HK-2 (cell line): ENCODE data around the gene PKNOX2.

Source experiments
- DNase-seq: peaks from one replicate; pipeline ENCODE4 v3.0.0-alpha.2; 2018; ENCODE audit not compliant: unreplicated experiment

Gene PKNOX2

GRCh38 chr11:125164422-125165110, at the start of gene PKNOX2:
Gene PKNOX2 (plus strand): TSS chr11:125164751. CDS start chr11:125351306, 186,555 bp downstream.
- DNase-seq = peak; percentile 55

- no peak for DNase-seq
Observed at GRCh38 chr11:125117429-125117828, 47.1 kb upstream of the PKNOX2 start.

- no peak for DNase-seq
Observed at GRCh38 chr11:125123194-125123946, 41.2 kb upstream of the PKNOX2 start.

GRCh38 chr11:125123947-125124617, 40.5 kb upstream of the PKNOX2 start:
- peak; percentile 19 for DNase-seq

GRCh38 chr11:125124618-125124992, 39.9 kb upstream of the PKNOX2 start:
- DNase-seq = no peak

GRCh38 chr11:125128450-125128849, 36.1 kb upstream of the PKNOX2 start:
- DNase-seq = no peak

GRCh38 chr11:125129316-125129993, 35.1 kb upstream of the PKNOX2 start:
- no peak for DNase-seq

GRCh38 chr11:125132071-125132470, 32.5 kb upstream of the PKNOX2 start:
- DNase-seq = no peak

- DNase-seq = no peak
Observed at GRCh38 chr11:125132596-125132995, 32.0 kb upstream of the PKNOX2 start.

GRCh38 chr11:125136001-125136400, 28.6 kb upstream of the PKNOX2 start:
- no peak for DNase-seq

GRCh38 chr11:125138966-125139365, 25.6 kb upstream of the PKNOX2 start:
- DNase-seq = no peak

GRCh38 chr11:125139778-125140177, 24.8 kb upstream of the PKNOX2 start:
- no peak for DNase-seq

- DNase-seq = no peak
Observed at GRCh38 chr11:125140233-125140632, 24.3 kb upstream of the PKNOX2 start.

- DNase-seq = no peak
Observed at GRCh38 chr11:125141178-125141577, 23.4 kb upstream of the PKNOX2 start.

GRCh38 chr11:125141686-125142535, 22.6 kb upstream of the PKNOX2 start:
- DNase-seq = peak; percentile 46

- DNase-seq = no peak
Observed at GRCh38 chr11:125146232-125146631, 18.3 kb upstream of the PKNOX2 start.

- no peak for DNase-seq
Observed at GRCh38 chr11:125147280-125147679, 17.3 kb upstream of the PKNOX2 start.

- DNase-seq = no peak
Observed at GRCh38 chr11:125148011-125148410, 16.5 kb upstream of the PKNOX2 start.

GRCh38 chr11:125148743-125149142, 15.8 kb upstream of the PKNOX2 start:
- DNase-seq = no peak

- no peak for DNase-seq
Observed at GRCh38 chr11:125153837-125154236, 10.7 kb upstream of the PKNOX2 start.

- DNase-seq = no peak
Observed at GRCh38 chr11:125154378-125155099, 10.0 kb upstream of the PKNOX2 start.
